Astrocyte of the spinal cord (primary cell): ENCODE results near the gene PLXNA2.

ENCODE experiments used
- DNase-seq: peaks from one replicate; pipeline ENCODE4 v3.0.0; 2011; ENCODE audit warnings: low read depth, low spot score
- H3K4me3 ChIP-seq: 2 replicates; pipeline ENCODE4 v1.5.1; 2011; ENCODE audit warnings: low read depth, mild to moderate bottlenecking, low read length, moderate library complexity
- CTCF ChIP-seq: IDR thresholded peaks from 2 replicates; pipeline ENCODE4 v1.5.1; 2012; ENCODE audit warnings: low read depth, mild to moderate bottlenecking, low read length, inconsistent platforms
- in situ Hi-C: cut with HindIII; loops from 2 replicates; pipeline ENCODE4 v1.10.0; 2017; ENCODE audit warnings: low sequenced_read_pairs

The PLXNA2 gene

DNA sequence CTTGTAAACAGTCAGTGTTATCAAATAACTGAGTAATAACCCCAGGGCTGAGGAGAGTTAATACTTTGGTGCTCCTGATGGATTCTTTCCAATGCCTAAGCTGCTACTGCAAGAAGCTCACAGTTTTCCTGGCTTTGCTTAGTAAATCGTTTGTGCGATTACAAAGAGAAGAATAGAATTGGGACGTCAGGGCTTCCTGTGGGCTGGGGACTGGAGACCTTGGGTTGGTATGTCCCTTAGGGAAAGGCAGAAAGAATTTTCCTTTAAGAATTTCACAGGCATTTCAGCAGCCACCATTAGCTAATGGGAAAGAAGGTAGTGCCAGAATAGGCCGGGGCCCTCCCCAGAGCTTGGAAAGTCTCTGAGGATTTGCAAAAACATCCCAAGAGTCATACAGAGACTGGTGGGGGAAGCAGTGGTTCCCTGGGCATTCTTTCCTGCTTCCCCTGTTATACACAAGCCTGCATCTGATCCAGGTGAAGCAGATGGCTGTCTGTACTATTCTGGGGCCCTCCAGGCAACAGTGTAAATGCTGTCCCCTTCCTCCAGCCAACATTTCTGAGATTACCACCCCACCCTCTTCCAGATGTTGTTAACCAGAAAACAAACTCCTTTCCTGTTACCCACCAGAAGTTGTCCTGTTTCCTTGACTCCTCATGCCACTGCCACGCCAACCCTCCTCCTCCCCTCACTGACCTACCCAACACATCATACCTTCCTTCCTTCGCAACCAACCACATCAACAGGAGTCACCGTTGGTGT is 40.2 kb downstream of the PLXNA2 start:
- no peak overlapping the region for H3K4me3 ChIP-seq
- no peak for TF ChIP-seq CTCF
- in situ Hi-C loops = no loop called here
- DNase-seq = peak; percentile 74

GRCh38 chr1:208203127-208203847 is 40.9 kb downstream of the PLXNA2 start:
- H3K4me3 ChIP-seq = no peak overlapping the region
- no peak for TF ChIP-seq CTCF
- in situ Hi-C loops = no loop called here
- DNase-seq = peak; percentile 88

- in situ Hi-C loops = no loop called here
- DNase-seq = no peak
- H3K4me3 ChIP-seq = no peak overlapping the region
- TF ChIP-seq CTCF = no peak
Measured at GRCh38 chr1:208202333-208202995, 41.7 kb downstream of the PLXNA2 start.

GRCh38 chr1:208201229-208201628 is 43.0 kb downstream of the PLXNA2 start:
- DNase-seq = peak; percentile 96
- in situ Hi-C loops = no loop called here
- H3K4me3 ChIP-seq = no peak overlapping the region
- no peak for TF ChIP-seq CTCF

- TF ChIP-seq CTCF = no peak
- in situ Hi-C loops = no loop called here
- H3K4me3 ChIP-seq = no peak overlapping the region
- no peak for DNase-seq
Measured at GRCh38 chr1:208200116-208200515, 44.1 kb downstream of the PLXNA2 start.

DNA sequence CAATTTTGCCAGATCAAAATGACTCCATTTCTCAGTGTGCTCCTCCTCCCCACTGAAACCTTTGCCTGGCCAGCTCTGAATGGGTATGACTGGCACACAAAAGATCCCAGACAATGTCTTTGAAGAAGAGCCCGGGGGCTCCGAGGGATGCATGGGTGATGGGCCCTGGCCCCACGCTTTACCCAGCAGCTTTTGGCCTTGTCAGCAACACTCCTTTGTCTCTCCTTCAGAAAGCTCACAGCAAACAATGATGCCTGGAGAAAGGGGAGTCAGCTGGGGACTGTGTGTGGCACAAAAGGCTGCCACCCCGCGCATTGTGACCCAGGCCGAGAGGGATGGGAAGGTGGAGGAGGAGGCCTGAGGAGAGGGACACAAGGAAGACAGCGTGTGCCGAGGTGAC is 45.9 kb downstream of the PLXNA2 start:
- no peak for TF ChIP-seq CTCF
- in situ Hi-C loops = no loop called here
- no peak for DNase-seq
- H3K4me3 ChIP-seq = no peak overlapping the region
